ENCODE data around the gene IFITM1.
"Not testable (repeated sequence)": the region's sequence is repeated elsewhere in the genome, so short reads cannot be mapped to it uniquely, and the experiment has no call there.

Gene IFITM1

GRCh38 chr11:313787-314553 is at the start of gene IFITM1:
TSS of gene IFITM1 (plus strand) at chr11:314040. CDS start at chr11:314171, 131 bp downstream.
- DNase-seq (ENCODE audit: low read depth): no peak

- DNase-seq (ENCODE audit: low read depth): no peak
Measured at GRCh38 chr11:266676-267439, 47.0 kb upstream of the IFITM1 start.

GRCh38 chr11:267491-267994 is 46.3 kb upstream of the IFITM1 start:
- no peak for DNase-seq (ENCODE audit: low read depth)

GRCh38 chr11:268716-269145 is 45.1 kb upstream of the IFITM1 start:
- not testable (repeated sequence) for DNase-seq (ENCODE audit: low read depth)

- DNase-seq (ENCODE audit: low read depth): no peak
Measured at GRCh38 chr11:269146-269890, 44.5 kb upstream of the IFITM1 start.

- DNase-seq (ENCODE audit: low read depth): no peak
Measured at GRCh38 chr11:270451-271318, 43.2 kb upstream of the IFITM1 start.

- DNase-seq (ENCODE audit: low read depth): no peak
Measured at GRCh38 chr11:271319-271715, 42.5 kb upstream of the IFITM1 start.

GRCh38 chr11:272195-272930 is 41.5 kb upstream of the IFITM1 start:
- DNase-seq (ENCODE audit: low read depth): no peak

GRCh38 chr11:272931-273198 is 41.0 kb upstream of the IFITM1 start:
- DNase-seq (ENCODE audit: low read depth): no peak

- no peak for DNase-seq (ENCODE audit: low read depth)
Measured at GRCh38 chr11:276219-276618, 37.6 kb upstream of the IFITM1 start.

GRCh38 chr11:278001-278951 is 35.6 kb upstream of the IFITM1 start, which contains the start of gene NLRP6:
TSS of gene NLRP6 (plus strand) at chr11:278407. CDS start at chr11:278570, 163 bp downstream.
- DNase-seq (ENCODE audit: low read depth): no peak

GRCh38 chr11:279040-279965 is 34.5 kb upstream of the IFITM1 start:
- DNase-seq (ENCODE audit: low read depth): no peak

GRCh38 chr11:279966-280705 is 33.7 kb upstream of the IFITM1 start:
- no peak for DNase-seq (ENCODE audit: low read depth)

- DNase-seq (ENCODE audit: low read depth): no peak
Measured at GRCh38 chr11:280706-281485, 32.9 kb upstream of the IFITM1 start.

GRCh38 chr11:281486-282161 is 32.2 kb upstream of the IFITM1 start:
- no peak for DNase-seq (ENCODE audit: low read depth)

- DNase-seq (ENCODE audit: low read depth): no peak
Measured at GRCh38 chr11:282171-282570, 31.7 kb upstream of the IFITM1 start.

Measured in HS-5 (cell line).